Activated T-helper 17 cell treated with anti-CD3 and anti-CD28 coated beads, Interleukin-2, amount 50 U/mL, for 72 hours (primary cell): ENCODE measurements around the gene CASZ1. TPM values are rescaled to one million over a fixed set of nuclear protein-coding genes. Genes with fewer than 3 reads are reported as not detected.

Experiments
- ATAC-seq: fragments of 150-1000 bp; cut with Tn5 transposase; replicated peaks from 2 replicates; pipeline ENCODE4 v1.10.0; 2021; ENCODE audit warnings: mild to moderate bottlenecking, moderate library complexity
- H3K27ac Mint-ChIP-seq: one replicate; pipeline ENCODE4 v1.8.0; 2022; ENCODE audit warnings: mixed read lengths
- H3K27me3 Mint-ChIP-seq: one replicate; pipeline ENCODE4 v1.8.0; 2022; ENCODE audit warnings: mixed read lengths
- H3K36me3 Mint-ChIP-seq: one replicate; pipeline ENCODE4 v1.8.0; 2022; ENCODE audit warnings: low read depth, mild to moderate bottlenecking, mixed read lengths
- H3K4me1 Mint-ChIP-seq: one replicate; pipeline ENCODE4 v1.8.0; 2022; ENCODE audit warnings: mixed read lengths
- H3K4me3 Mint-ChIP-seq: one replicate; pipeline ENCODE4 v1.8.0; 2022; ENCODE audit warnings: mild to moderate bottlenecking, mixed read lengths
- H3K9me3 Mint-ChIP-seq: one replicate; pipeline ENCODE4 v1.8.0; 2022; ENCODE audit warnings: mixed read lengths
- total RNA-seq, 2 donors: library from RNA; stranded (reverse); gene quantifications; one replicate each; pipeline ENCODE4 v1.2.3, GENCODE V29; 2022

CASZ1 gene
- total RNA-seq, 2 donors from 2014 or later = 2.6 to 4.3 TPM

GRCh38 chr1:10604966-10605365 is 191.5 kb downstream of the CASZ1 start:
- H3K4me1 Mint-ChIP-seq = peaks cover 4% of the 10 kb centered on the region
- no peak overlapping the region for H3K4me3 Mint-ChIP-seq
- H3K27me3 Mint-ChIP-seq = no peaks in the 10 kb centered on the region
- peaks cover 13% of the 10 kb centered on the region for H3K36me3 Mint-ChIP-seq
- no peak for ATAC-seq
- no peaks in the 10 kb centered on the region for H3K9me3 Mint-ChIP-seq
- H3K27ac Mint-ChIP-seq = no peak overlapping the region

- Mint-ChIP-seq H3K27me3 (no peaks in the 10 kb centered on the region), H3K4me3 (no peak overlapping the region), H3K9me3 (no peaks in the 10 kb centered on the region), H3K4me1 (no peaks in the 10 kb centered on the region), H3K36me3 (peaks cover 31% of the 10 kb centered on the region), H3K27ac (no peak overlapping the region)
- no peak for ATAC-seq
These were observed 193.5 kb downstream of the CASZ1 start for GRCh38 chr1:10602936-10603335.

- Mint-ChIP-seq H3K27me3 (no peaks in the 10 kb centered on the region), H3K9me3 (no peaks in the 10 kb centered on the region), H3K36me3 (peaks cover 31% of the 10 kb centered on the region), H3K4me3 (no peak overlapping the region), H3K27ac (no peak overlapping the region), H3K4me1 (no peaks in the 10 kb centered on the region)
- ATAC-seq = no peak
These were observed 194.9 kb downstream of the CASZ1 start for GRCh38 chr1:10601342-10602070.

GRCh38 chr1:10599194-10599861 is 197.1 kb downstream of the CASZ1 start:
- H3K9me3 Mint-ChIP-seq = no peaks in the 10 kb centered on the region
- H3K4me1 Mint-ChIP-seq = no peaks in the 10 kb centered on the region
- ATAC-seq = no peak
- no peak overlapping the region for H3K4me3 Mint-ChIP-seq
- H3K36me3 Mint-ChIP-seq = peaks cover 31% of the 10 kb centered on the region
- H3K27me3 Mint-ChIP-seq = no peaks in the 10 kb centered on the region
- H3K27ac Mint-ChIP-seq = no peak overlapping the region

GRCh38 chr1:10598389-10598702 is 198.1 kb downstream of the CASZ1 start:
- H3K4me3 Mint-ChIP-seq = no peak overlapping the region
- no peaks in the 10 kb centered on the region for H3K4me1 Mint-ChIP-seq
- no peak overlapping the region for H3K27ac Mint-ChIP-seq
- H3K27me3 Mint-ChIP-seq = no peaks in the 10 kb centered on the region
- no peaks in the 10 kb centered on the region for H3K9me3 Mint-ChIP-seq
- ATAC-seq = no peak
- H3K36me3 Mint-ChIP-seq = peaks cover 31% of the 10 kb centered on the region

- H3K4me3 Mint-ChIP-seq = no peak overlapping the region
- H3K9me3 Mint-ChIP-seq = no peaks in the 10 kb centered on the region
- H3K27ac Mint-ChIP-seq = no peak overlapping the region
- ATAC-seq = no peak
- no peaks in the 10 kb centered on the region for H3K4me1 Mint-ChIP-seq
- H3K27me3 Mint-ChIP-seq = no peaks in the 10 kb centered on the region
- H3K36me3 Mint-ChIP-seq = peaks cover 31% of the 10 kb centered on the region
These were observed 198.7 kb downstream of the CASZ1 start for GRCh38 chr1:10597492-10598388.

GRCh38 chr1:10596780-10597179 is 199.7 kb downstream of the CASZ1 start:
- Mint-ChIP-seq H3K9me3 (no peaks in the 10 kb centered on the region), H3K36me3 (peaks cover 25% of the 10 kb centered on the region), H3K27ac (no peak overlapping the region), H3K27me3 (no peaks in the 10 kb centered on the region), H3K4me3 (no peak overlapping the region), H3K4me1 (no peaks in the 10 kb centered on the region)
- ATAC-seq = no peak

- H3K4me3 Mint-ChIP-seq = no peak overlapping the region
- no peaks in the 10 kb centered on the region for H3K9me3 Mint-ChIP-seq
- no peak overlapping the region for H3K27ac Mint-ChIP-seq
- no peaks in the 10 kb centered on the region for H3K27me3 Mint-ChIP-seq
- H3K4me1 Mint-ChIP-seq = no peaks in the 10 kb centered on the region
- H3K36me3 Mint-ChIP-seq = peaks cover 15% of the 10 kb centered on the region
- no peak for ATAC-seq
These were observed 201.7 kb downstream of the CASZ1 start for GRCh38 chr1:10594595-10595223.

GRCh38 chr1:10593750-10594149 is 202.7 kb downstream of the CASZ1 start:
- Mint-ChIP-seq H3K27ac (no peak overlapping the region), H3K36me3 (peaks cover 6% of the 10 kb centered on the region), H3K4me1 (no peaks in the 10 kb centered on the region), H3K27me3 (no peaks in the 10 kb centered on the region), H3K9me3 (no peaks in the 10 kb centered on the region), H3K4me3 (no peak overlapping the region)
- ATAC-seq = no peak

GRCh38 chr1:10592373-10592772 is 204.1 kb downstream of the CASZ1 start:
- Mint-ChIP-seq H3K4me3 (no peak overlapping the region), H3K4me1 (no peaks in the 10 kb centered on the region), H3K27me3 (no peaks in the 10 kb centered on the region), H3K36me3 (no peaks in the 10 kb centered on the region), H3K27ac (no peak overlapping the region), H3K9me3 (no peaks in the 10 kb centered on the region)
- ATAC-seq = no peak

- H3K27me3 Mint-ChIP-seq = no peaks in the 10 kb centered on the region
- peaks cover 3% of the 10 kb centered on the region for H3K4me1 Mint-ChIP-seq
- H3K4me3 Mint-ChIP-seq = no peak overlapping the region
- no peak overlapping the region for H3K27ac Mint-ChIP-seq
- H3K9me3 Mint-ChIP-seq = no peaks in the 10 kb centered on the region
- no peak for ATAC-seq
- no peaks in the 10 kb centered on the region for H3K36me3 Mint-ChIP-seq
These were observed 205.4 kb downstream of the CASZ1 start for GRCh38 chr1:10591010-10591409.

GRCh38 chr1:10589074-10589473 is 207.4 kb downstream of the CASZ1 start:
- no peak for ATAC-seq
- no peaks in the 10 kb centered on the region for H3K36me3 Mint-ChIP-seq
- H3K4me3 Mint-ChIP-seq = no peak overlapping the region
- H3K9me3 Mint-ChIP-seq = no peaks in the 10 kb centered on the region
- no peak overlapping the region for H3K27ac Mint-ChIP-seq
- peaks cover 4% of the 10 kb centered on the region for H3K4me1 Mint-ChIP-seq
- no peaks in the 10 kb centered on the region for H3K27me3 Mint-ChIP-seq

- no peaks in the 10 kb centered on the region for H3K9me3 Mint-ChIP-seq
- no peaks in the 10 kb centered on the region for H3K27me3 Mint-ChIP-seq
- H3K36me3 Mint-ChIP-seq = no peaks in the 10 kb centered on the region
- no peak overlapping the region for H3K4me3 Mint-ChIP-seq
- H3K4me1 Mint-ChIP-seq = peaks cover 4% of the 10 kb centered on the region
- no peak for ATAC-seq
- H3K27ac Mint-ChIP-seq = no peak overlapping the region
These were observed 207.8 kb downstream of the CASZ1 start for GRCh38 chr1:10588640-10589039.
